ENCODE results near the gene MCAM.

The MCAM gene

DNA sequence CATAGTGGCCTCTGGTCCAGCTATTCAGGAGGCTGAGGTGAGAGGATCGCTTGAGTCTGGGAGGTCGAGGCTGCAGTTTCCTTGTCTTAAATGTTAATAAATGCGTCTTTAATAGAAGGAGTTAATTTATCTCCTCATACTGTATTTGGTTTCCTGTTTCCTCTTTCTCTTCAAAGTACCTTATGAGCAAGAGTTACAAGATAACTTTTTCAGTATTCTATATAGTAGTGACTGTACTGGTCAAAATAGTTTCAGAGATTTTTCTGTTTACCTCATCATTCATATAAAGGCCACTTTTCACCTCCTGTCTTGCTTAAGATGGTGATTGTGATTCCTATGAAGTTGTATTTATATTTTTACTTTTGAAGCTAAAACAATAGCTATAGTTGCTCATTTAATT lies 50.9 kb downstream of the MCAM start:
- no peak overlapping the region for H3K4me3 ChIP-seq (ENCODE audit: low read length)
- no peak overlapping the region for H3K9ac ChIP-seq (ENCODE audit: low read length)
- no peak overlapping the region for H2AFZ ChIP-seq (ENCODE audit: low read length)
- no peak overlapping the region for H3K27ac ChIP-seq (ENCODE audit: low read length)
- H3K4me2 ChIP-seq (ENCODE audit: low read depth, low read length) = no peak overlapping the region
- DNase-seq = no peak
- TF ChIP-seq, protein P1, sequence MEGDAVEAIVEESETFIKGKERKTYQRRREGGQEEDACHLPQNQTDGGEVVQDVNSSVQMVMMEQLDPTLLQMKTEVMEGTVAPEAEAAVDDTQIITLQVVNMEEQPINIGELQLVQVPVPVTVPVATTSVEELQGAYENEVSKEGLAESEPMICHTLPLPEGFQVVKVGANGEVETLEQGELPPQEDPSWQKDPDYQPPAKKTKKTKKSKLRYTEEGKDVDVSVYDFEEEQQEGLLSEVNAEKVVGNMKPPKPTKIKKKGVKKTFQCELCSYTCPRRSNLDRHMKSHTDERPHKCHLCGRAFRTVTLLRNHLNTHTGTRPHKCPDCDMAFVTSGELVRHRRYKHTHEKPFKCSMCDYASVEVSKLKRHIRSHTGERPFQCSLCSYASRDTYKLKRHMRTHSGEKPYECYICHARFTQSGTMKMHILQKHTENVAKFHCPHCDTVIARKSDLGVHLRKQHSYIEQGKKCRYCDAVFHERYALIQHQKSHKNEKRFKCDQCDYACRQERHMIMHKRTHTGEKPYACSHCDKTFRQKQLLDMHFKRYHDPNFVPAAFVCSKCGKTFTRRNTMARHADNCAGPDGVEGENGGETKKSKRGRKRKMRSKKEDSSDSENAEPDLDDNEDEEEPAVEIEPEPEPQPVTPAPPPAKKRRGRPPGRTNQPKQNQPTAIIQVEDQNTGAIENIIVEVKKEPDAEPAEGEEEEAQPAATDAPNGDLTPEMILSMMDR (IDR thresholded peaks at IDR 0.05; ENCODE audit: low read length) = no peak
- peaks cover 74% of the 10 kb centered on the region for H3K79me2 ChIP-seq (ENCODE audit: low read length)
- H3K4me1 ChIP-seq (ENCODE audit: low read length) = peaks cover 33% of the 10 kb centered on the region
- H3K9me3 ChIP-seq (replicated peaks; ENCODE audit: insufficient read depth, low read length) = no peaks in the 10 kb centered on the region
- H4K20me1 ChIP-seq (ENCODE audit: insufficient read depth, low read length) = no peaks in the 10 kb centered on the region
- no peaks in the 10 kb centered on the region for H3K27me3 ChIP-seq (replicated peaks; ENCODE audit: insufficient read depth, low read length)
- H3K9me2 ChIP-seq (replicated peaks; ENCODE audit: insufficient read depth, low read length) = no peaks in the 10 kb centered on the region
- no peaks in the 10 kb centered on the region for H3K36me3 ChIP-seq (replicated peaks; ENCODE audit: insufficient read depth, low read length)
- peaks cover 15% of the 10 kb centered on the region for H3F3A ChIP-seq (ENCODE audit: insufficient read depth, low read length)

DNA sequence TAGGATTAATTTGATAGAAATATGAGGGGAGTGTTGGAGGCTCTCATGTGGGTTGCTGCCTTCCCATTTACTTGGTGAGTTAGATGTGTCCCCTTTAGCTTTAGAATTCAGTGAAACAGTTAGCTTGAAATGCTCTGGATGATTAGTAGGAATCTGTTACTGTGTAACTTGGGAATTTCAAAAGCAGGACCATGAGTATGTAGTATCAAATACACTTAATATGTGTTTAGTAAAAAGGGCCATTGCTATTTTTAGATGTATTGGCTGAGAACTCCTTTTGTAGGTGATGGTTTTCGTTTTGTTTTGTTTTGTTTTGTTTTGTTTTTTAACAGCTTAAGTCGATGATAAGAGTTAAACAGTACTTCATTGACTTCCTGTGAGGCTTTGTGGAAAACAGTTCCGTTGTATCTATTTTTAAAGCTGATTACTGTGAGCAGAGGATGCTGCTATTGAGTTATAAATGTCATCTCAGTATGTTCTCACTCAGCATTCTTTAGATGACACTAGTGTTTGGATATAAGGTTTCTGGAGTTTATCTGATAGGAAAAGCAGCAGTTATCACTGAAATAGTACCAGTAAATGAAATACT lies 53.5 kb downstream of the MCAM start:
- Histone ChIP-seq H3K4me2 (ENCODE audit: low read depth, low read length) (peak overlapping the region; percentile 63), H3K79me2 (ENCODE audit: low read length) (peaks cover 87% of the 10 kb centered on the region), H3F3A (ENCODE audit: insufficient read depth, low read length) (peaks cover 15% of the 10 kb centered on the region)

DNA sequence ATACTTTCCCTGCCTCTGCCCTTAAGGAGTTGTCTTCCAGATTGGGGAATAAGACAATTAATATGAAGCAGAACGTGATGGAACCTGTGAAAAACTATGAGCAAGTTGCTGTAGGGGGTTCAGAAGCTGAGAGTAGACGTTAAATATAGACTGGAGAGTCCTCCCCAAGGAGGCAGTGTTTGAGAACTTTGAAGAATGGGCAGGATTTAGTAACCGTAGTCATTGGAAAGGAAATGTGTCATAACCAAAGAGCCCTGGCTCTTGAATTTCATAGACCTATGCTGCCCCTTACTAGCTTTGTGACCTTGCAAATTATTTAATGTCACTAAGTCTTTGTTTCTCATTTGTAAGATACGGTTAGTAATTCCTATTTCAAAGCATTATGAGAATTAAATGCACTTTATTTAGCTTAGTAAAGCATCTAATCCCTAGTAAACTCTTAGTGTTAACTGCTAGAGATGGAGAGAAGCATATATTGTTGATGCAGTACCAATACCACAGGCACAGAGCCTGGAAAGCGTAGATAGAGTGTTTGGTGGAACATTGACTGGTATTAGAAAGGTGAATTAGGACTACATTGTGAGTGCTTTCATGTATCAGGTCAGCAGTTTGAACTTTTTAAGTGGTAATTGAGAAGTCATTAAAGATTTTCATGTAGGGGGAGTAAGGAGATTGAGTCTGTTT lies 54.1 kb downstream of the MCAM start:
- peaks cover 15% of the 10 kb centered on the region for H3F3A ChIP-seq (ENCODE audit: insufficient read depth, low read length)
- H3K4me1 ChIP-seq (ENCODE audit: low read length) = peaks cover 45% of the 10 kb centered on the region
- H3K9me2 ChIP-seq (replicated peaks; ENCODE audit: insufficient read depth, low read length) = no peaks in the 10 kb centered on the region
- H3K27ac ChIP-seq (ENCODE audit: low read length) = peak overlapping the region; percentile 60; the same call in 1 of the 2 replicates
- DNase-seq = no peak
- H3K4me2 ChIP-seq (ENCODE audit: low read depth, low read length) = peak overlapping the region; percentile 63
- H3K9ac ChIP-seq (ENCODE audit: low read length) = no peak overlapping the region
- no peaks in the 10 kb centered on the region for H3K27me3 ChIP-seq (replicated peaks; ENCODE audit: insufficient read depth, low read length)
- no peaks in the 10 kb centered on the region for H3K36me3 ChIP-seq (replicated peaks; ENCODE audit: insufficient read depth, low read length)
- H3K4me3 ChIP-seq (ENCODE audit: low read length) = no peak overlapping the region
- TF ChIP-seq, protein P1 (IDR thresholded peaks at IDR 0.05; ENCODE audit: low read length) = no peak
- TF ChIP-seq EZH2 (optimal IDR thresholded peaks at IDR 0.05; ENCODE audit: low read depth, low read length) (no peak), EZH2phosphoT487 (IDR thresholded peaks at IDR 0.05; ENCODE audit: low read length) (no peak)
- no peaks in the 10 kb centered on the region for H4K20me1 ChIP-seq (ENCODE audit: insufficient read depth, low read length)
- H3K9me3 ChIP-seq (replicated peaks; ENCODE audit: insufficient read depth, low read length) = no peaks in the 10 kb centered on the region
- H3K79me2 ChIP-seq (ENCODE audit: low read length) = peaks cover 88% of the 10 kb centered on the region
- no peak overlapping the region for H2AFZ ChIP-seq (ENCODE audit: low read length)

More for the DNA sequence above, 53.5 kb downstream of the MCAM start:
- TF ChIP-seq EZH2phosphoT487 (IDR thresholded peaks at IDR 0.05; ENCODE audit: low read length) (no peak), EZH2 (optimal IDR thresholded peaks at IDR 0.05; ENCODE audit: low read depth, low read length) (no peak)
- TF ChIP-seq, protein P1 (IDR thresholded peaks at IDR 0.05; ENCODE audit: low read length) = no peak
- peaks cover 45% of the 10 kb centered on the region for H3K4me1 ChIP-seq (ENCODE audit: low read length)
- peak overlapping the region; percentile 60; the same call in 1 of the 2 replicates for H3K27ac ChIP-seq (ENCODE audit: low read length)
- no peaks in the 10 kb centered on the region for H3K36me3 ChIP-seq (replicated peaks; ENCODE audit: insufficient read depth, low read length)
- H3K9me2 ChIP-seq (replicated peaks; ENCODE audit: insufficient read depth, low read length) = no peaks in the 10 kb centered on the region
- no peaks in the 10 kb centered on the region for H3K9me3 ChIP-seq (replicated peaks; ENCODE audit: insufficient read depth, low read length)
- DNase-seq = peak; percentile 72
- H3K27me3 ChIP-seq (replicated peaks; ENCODE audit: insufficient read depth, low read length) = no peaks in the 10 kb centered on the region
- no peak overlapping the region for H2AFZ ChIP-seq (ENCODE audit: low read length)
- no peak overlapping the region for H3K9ac ChIP-seq (ENCODE audit: low read length)
- H4K20me1 ChIP-seq (ENCODE audit: insufficient read depth, low read length) = no peaks in the 10 kb centered on the region
- H3K4me3 ChIP-seq (ENCODE audit: low read length) = peak overlapping the region; percentile 19

Measured in MM.1S (cell line).